GM10266 (cell line): ENCODE results near the gene SAPCD2.

Experiments
- DNase-seq: peaks from one replicate; pipeline ENCODE4 v3.0.0; 2012; ENCODE audit errors: extremely low spot score
- CTCF ChIP-seq: IDR thresholded peaks from 2 replicates; pipeline ENCODE4 v1.5.1; 2012; ENCODE audit warnings: mild to moderate bottlenecking, low read depth; ENCODE audit not compliant: control insufficient read depth, insufficient read depth; ENCODE audit errors: missing control alignments

The SAPCD2 gene

GRCh38 chr9:137015540-137015930, 54.8 kb downstream of the SAPCD2 start:
- DNase-seq = no peak
- TF ChIP-seq CTCF = no peak

GRCh38 chr9:137014776-137015539, 55.4 kb downstream of the SAPCD2 start:
- TF ChIP-seq CTCF = no peak
- no peak for DNase-seq

- no peak for DNase-seq
- no peak for TF ChIP-seq CTCF
Observed at GRCh38 chr9:137014166-137014565, 56.2 kb downstream of the SAPCD2 start.

GRCh38 chr9:137013571-137013940, 56.8 kb downstream of the SAPCD2 start:
- no peak for TF ChIP-seq CTCF
- no peak for DNase-seq

- no peak for TF ChIP-seq CTCF
- no peak for DNase-seq
Observed at GRCh38 chr9:137012694-137013570, 57.4 kb downstream of the SAPCD2 start.
